Ishikawa (cell line): ENCODE measurements around the gene GAS2L3.

ENCODE experiments used
- CEBPB ChIP-seq: IDR thresholded peaks from 2 replicates; pipeline ENCODE4 v1.6.1; 2012
- CREB1 ChIP-seq: IDR thresholded peaks from 2 replicates; pipeline ENCODE4 v1.6.1; 2012; ENCODE audit warnings: low read depth
- EGR1 ChIP-seq: IDR thresholded peaks from 2 replicates; pipeline ENCODE4 v1.6.1; 2012
- EP300 ChIP-seq: IDR thresholded peaks from 2 replicates; pipeline ENCODE4 v1.6.1; 2012; ENCODE audit warnings: borderline replicate concordance
- FOXM1 ChIP-seq: IDR thresholded peaks from 2 replicates; pipeline ENCODE4 v1.6.1; 2012; ENCODE audit warnings: low read depth, borderline replicate concordance
- NFIC ChIP-seq: IDR thresholded peaks from 2 replicates; pipeline ENCODE4 v1.6.1; 2012
- RAD21 ChIP-seq: IDR thresholded peaks from 2 replicates; pipeline ENCODE4 v1.6.1; 2012; ENCODE audit warnings: low read depth
- TAF1 ChIP-seq: IDR thresholded peaks from 2 replicates; pipeline ENCODE4 v1.6.1; 2012; ENCODE audit warnings: low read depth, mild to moderate bottlenecking
- TCF12 ChIP-seq: IDR thresholded peaks from 2 replicates; pipeline ENCODE4 v1.6.1; 2012; ENCODE audit warnings: low read depth
- TEAD4 ChIP-seq: IDR thresholded peaks from 2 replicates; pipeline ENCODE4 v1.6.1; 2012
- YY1 ChIP-seq: IDR thresholded peaks from 2 replicates; pipeline ENCODE4 v1.6.1; 2012; ENCODE audit warnings: low read depth
- ZBTB7A ChIP-seq: IDR thresholded peaks from 2 replicates; pipeline ENCODE4 v1.6.1; 2012; ENCODE audit warnings: low read depth
- TF ChIP-seq, protein P1 (sequence below): IDR thresholded peaks from 2 replicates; pipeline ENCODE4 v1.6.1; 2012; ENCODE audit warnings: low read depth, mild to moderate bottlenecking
- TF ChIP-seq, protein P2 (sequence below): IDR thresholded peaks from 2 replicates; pipeline ENCODE4 v1.6.1; 2012
- TF ChIP-seq, protein P3 (sequence below): IDR thresholded peaks from 2 replicates; pipeline ENCODE4 v1.6.1; 2012

The GAS2L3 gene

DNA sequence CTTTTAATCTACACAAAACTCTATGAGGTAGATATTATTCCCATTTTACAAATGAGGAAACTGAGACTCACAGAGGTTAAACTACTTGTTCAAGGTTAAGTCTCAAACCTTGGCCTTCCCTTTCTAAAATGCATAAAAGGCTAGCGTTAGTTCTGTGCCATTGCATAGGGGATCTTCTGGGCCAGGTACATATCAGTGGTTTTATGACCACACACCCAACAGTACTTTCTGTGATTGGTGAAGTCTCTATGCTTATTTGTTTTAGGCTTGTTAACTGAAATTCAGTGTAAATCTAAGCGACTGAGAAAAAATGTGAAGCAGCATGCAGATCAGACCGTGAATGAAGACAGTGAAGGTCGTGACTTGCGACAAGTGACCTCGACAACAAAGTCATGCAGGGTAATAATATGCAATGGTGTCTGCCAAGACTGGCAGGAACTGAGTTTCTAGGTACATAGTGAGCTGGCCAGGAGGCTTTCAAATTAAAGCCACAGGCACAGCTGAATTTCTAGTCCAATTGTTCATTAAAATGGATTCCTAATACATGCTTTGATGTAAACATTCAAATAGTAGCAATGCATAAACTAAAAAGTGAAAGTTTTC, 38.8 kb upstream of the GAS2L3 start:
- TF ChIP-seq EP300 = no peak
- TF ChIP-seq RAD21 = no peak

DNA sequence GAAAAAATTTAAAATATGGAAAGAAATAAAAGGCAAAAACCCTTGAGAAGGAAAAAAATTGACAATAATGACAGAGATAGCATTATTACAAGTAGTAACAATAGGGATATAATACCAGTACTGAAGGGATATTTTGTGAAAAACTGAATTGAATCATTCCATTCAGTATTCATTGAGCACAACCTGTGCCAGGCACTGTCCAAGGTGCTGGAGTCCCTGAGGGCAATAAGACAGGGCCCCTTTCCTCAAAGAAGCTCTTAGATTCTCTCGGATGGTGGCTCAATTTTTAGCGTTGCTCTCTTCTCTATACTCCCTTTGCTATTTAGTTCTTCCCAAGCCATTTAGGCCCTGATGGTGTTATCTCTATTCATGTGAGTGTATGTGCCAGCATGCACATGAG, 34.3 kb upstream of the GAS2L3 start:
- TF ChIP-seq, protein P1, sequence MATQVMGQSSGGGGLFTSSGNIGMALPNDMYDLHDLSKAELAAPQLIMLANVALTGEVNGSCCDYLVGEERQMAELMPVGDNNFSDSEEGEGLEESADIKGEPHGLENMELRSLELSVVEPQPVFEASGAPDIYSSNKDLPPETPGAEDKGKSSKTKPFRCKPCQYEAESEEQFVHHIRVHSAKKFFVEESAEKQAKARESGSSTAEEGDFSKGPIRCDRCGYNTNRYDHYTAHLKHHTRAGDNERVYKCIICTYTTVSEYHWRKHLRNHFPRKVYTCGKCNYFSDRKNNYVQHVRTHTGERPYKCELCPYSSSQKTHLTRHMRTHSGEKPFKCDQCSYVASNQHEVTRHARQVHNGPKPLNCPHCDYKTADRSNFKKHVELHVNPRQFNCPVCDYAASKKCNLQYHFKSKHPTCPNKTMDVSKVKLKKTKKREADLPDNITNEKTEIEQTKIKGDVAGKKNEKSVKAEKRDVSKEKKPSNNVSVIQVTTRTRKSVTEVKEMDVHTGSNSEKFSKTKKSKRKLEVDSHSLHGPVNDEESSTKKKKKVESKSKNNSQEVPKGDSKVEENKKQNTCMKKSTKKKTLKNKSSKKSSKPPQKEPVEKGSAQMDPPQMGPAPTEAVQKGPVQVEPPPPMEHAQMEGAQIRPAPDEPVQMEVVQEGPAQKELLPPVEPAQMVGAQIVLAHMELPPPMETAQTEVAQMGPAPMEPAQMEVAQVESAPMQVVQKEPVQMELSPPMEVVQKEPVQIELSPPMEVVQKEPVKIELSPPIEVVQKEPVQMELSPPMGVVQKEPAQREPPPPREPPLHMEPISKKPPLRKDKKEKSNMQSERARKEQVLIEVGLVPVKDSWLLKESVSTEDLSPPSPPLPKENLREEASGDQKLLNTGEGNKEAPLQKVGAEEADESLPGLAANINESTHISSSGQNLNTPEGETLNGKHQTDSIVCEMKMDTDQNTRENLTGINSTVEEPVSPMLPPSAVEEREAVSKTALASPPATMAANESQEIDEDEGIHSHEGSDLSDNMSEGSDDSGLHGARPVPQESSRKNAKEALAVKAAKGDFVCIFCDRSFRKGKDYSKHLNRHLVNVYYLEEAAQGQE = peak; percentile 95
- no peak for TF ChIP-seq TAF1
- no peak for TF ChIP-seq ZBTB7A

GRCh38 chr12:100544165-100544564, 29.3 kb upstream of the GAS2L3 start:
- TF ChIP-seq, protein P2, sequence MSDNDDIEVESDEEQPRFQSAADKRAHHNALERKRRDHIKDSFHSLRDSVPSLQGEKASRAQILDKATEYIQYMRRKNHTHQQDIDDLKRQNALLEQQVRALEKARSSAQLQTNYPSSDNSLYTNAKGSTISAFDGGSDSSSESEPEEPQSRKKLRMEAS = no peak
- TF ChIP-seq TAF1 (no peak), CEBPB (no peak), TCF12 (no peak)

- TF ChIP-seq EP300 (no peak), EGR1 (no peak), CREB1 (no peak), NFIC (no peak), FOXM1 (no peak), CEBPB (no peak), TEAD4 (no peak), TAF1 (no peak), YY1 (no peak), ZBTB7A (no peak), RAD21 (no peak), TCF12 (no peak)
- TF ChIP-seq, protein P2 = no peak
- TF ChIP-seq, protein P3, sequence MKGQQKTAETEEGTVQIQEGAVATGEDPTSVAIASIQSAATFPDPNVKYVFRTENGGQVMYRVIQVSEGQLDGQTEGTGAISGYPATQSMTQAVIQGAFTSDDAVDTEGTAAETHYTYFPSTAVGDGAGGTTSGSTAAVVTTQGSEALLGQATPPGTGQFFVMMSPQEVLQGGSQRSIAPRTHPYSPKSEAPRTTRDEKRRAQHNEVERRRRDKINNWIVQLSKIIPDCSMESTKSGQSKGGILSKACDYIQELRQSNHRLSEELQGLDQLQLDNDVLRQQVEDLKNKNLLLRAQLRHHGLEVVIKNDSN = no peak
- TF ChIP-seq, protein P1 = no peak
Observed at GRCh38 chr12:100545092-100545491, 28.4 kb upstream of the GAS2L3 start.

- TF ChIP-seq TEAD4 (no peak), EP300 (no peak), ZBTB7A (no peak)
- TF ChIP-seq, protein P3 = no peak
Observed at GRCh38 chr12:100553936-100554335, 19.5 kb upstream of the GAS2L3 start.

- TF ChIP-seq ZBTB7A (no peak), FOXM1 (no peak), RAD21 (peak; percentile 80)
Observed at GRCh38 chr12:100554608-100555077, 18.8 kb upstream of the GAS2L3 start.

DNA sequence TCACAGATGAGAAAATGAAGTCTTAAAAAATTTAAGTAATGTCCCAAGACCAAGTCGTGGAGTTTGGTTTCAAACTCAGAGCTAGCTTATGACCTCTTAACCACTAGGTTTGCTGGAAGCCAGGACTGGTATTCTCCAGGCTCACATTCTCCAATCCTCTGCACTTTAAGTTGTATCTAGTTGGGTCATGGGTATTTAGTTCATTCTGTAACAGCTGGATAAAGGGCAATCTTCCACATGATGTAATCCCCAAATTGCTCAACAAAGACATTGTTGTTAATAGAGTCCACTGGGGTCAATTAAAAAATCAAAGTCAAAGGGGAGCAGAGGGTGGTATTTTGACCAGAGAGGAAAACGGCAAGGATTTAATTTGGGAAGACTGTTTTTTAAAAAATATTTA, 17.8 kb upstream of the GAS2L3 start:
- TF ChIP-seq RAD21 (no peak), TAF1 (no peak), TCF12 (no peak), CREB1 (no peak), YY1 (no peak), CEBPB (no peak), NFIC (no peak), ZBTB7A (no peak), TEAD4 (no peak), EGR1 (no peak), FOXM1 (no peak), EP300 (no peak)
- TF ChIP-seq, protein P2 = no peak
- TF ChIP-seq, protein P1 = no peak
- TF ChIP-seq, protein P3 = no peak
